Measurements from ENCODE around the gene NUP62.
A peak's percentile ranks its signal among the peaks of the same experiment; 100 is the strongest.

Gene NUP62

DNA sequence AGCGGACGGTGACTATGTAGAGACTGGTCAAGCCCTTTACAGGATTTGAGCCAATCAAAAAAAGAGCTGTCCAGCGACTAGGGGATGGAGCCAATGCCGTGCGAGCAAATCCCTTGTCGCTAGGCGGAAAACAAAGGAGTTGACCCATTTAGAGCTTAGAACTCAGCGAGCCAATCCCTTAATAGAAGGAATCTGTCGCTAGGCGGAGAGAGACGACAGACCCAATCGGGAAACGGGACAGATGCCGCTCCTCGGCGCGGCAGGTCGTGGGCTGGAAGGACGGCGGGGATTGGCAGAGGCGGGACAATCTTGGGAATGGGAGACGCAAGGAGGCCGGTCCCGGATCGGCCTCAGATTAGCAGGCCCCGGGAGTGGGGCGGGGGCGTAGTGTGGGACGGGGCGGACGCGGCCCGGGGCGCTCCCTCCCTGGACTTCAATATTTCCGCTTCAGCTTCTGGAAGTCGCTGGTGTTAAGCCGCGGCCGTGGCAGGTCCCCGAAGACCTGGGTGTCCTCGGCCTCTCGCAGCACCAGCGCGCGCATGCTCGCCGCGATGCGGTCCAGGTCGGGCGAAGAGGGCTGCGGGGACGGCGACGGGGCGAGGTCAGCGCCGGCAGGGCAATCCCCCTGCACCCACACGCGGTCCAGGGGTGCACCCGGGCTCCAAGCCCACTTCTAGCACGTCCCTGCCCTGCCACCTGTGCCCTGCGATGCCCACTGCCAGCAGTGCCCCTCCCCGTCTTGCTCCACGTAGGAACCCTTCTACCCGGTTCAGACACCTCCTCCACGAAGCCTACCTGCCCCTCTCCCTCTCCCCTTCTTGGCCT lies 59.6 kb downstream of the NUP62 start:
- DNase-seq (ENCODE audit: low read depth in 1 of 2, low spot score in 1 of 2), result peak; percentile 68 to 89

DNA sequence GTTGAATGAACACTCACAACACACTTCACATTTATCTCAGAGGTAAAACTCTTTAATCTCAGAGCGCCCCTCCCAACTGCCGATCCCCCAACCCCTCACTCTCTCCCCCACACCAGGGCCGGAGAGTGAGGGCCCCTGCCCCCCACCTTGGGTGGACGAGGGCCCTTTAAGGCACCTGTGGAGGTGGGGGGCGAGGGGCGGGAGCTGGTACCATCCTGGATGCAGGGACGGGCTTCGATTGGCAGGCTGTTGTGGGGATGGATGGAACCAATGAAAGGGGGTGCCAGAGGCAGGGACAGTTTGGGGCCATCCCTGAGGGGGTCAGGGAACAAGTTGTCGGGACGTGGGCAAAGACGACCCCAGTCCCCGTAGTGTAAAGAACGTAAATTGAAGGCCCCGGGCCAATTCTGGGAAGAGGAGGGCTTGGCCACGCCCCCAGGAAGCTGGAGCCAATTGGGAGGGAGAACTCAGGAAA lies 60.3 kb downstream of the NUP62 start:
- DNase-seq (ENCODE audit: low read depth in 1 of 2, low spot score in 1 of 2), result no peak

GRCh38 chr19:49866933-49867782 lies 62.1 kb downstream of the NUP62 start, which contains the start of gene PNKP:
PNKP (minus strand) TSS chr19:49867576; CDS start chr19:49867204, 372 bp downstream.
- peak; percentile 74 to 90 for DNase-seq (ENCODE audit: low read depth in 1 of 2, low spot score in 1 of 2)

DNA sequence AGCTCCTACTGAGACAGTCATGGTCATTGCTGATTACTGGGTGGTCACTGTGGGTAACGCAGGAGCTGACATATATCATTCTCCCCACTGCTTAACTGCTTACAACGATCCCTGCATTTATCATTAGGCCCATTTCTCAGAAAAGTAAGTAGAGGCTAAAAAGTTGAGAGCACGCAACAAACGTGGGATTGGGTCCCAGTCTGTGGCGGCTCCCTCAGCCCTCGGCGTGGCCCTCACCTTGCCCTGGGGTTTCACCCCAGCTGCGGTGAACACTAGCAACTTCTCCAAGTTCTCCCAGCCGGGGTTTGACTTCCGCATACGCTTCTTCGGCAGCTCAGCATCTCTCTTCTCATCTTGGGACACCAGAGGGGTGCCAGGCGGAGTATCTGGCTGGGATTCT lies 64.4 kb downstream of the NUP62 start:
- no peak for DNase-seq (ENCODE audit: low read depth in 1 of 2, low spot score in 1 of 2)

- DNase-seq (ENCODE audit: low read depth in 1 of 2, low spot score in 1 of 2), result no peak
Observed at GRCh38 chr19:49863935-49864320, 65.4 kb downstream of the NUP62 start.

DNA sequence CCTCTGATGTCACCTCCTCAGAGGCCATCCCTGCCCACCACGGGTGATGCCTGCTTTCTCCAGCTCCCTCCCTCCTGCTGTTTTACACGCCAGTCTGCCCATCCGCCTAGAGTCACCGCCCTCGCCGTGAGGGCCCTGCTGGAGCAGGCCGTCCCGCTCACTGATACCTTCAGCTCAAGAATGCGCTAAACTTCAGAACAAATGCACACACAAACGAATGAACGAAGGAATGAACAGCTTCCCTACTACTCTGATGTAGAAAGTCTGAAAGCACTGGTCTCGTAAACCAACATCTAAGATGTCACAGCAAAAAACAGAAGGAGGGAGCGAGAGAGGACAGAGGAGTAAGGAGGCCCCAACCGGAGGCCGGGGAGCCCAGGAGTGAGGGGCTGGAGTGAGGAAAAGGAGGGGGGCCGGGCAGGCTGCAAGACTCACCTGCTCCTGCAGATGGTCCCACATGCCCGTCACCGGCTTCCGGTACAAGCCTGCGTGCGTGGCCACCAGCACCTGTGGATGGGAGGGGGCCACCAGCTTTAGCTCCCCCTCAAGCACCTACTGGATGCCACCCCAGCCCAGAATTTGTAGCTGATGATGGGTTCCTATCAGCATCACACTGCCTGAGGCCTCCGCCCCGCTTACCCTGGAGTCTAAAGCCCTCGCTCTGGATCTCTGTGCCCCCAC lies 65.9 kb downstream of the NUP62 start:
- no peak for DNase-seq (ENCODE audit: low read depth in 1 of 2, low spot score in 1 of 2)

DNA sequence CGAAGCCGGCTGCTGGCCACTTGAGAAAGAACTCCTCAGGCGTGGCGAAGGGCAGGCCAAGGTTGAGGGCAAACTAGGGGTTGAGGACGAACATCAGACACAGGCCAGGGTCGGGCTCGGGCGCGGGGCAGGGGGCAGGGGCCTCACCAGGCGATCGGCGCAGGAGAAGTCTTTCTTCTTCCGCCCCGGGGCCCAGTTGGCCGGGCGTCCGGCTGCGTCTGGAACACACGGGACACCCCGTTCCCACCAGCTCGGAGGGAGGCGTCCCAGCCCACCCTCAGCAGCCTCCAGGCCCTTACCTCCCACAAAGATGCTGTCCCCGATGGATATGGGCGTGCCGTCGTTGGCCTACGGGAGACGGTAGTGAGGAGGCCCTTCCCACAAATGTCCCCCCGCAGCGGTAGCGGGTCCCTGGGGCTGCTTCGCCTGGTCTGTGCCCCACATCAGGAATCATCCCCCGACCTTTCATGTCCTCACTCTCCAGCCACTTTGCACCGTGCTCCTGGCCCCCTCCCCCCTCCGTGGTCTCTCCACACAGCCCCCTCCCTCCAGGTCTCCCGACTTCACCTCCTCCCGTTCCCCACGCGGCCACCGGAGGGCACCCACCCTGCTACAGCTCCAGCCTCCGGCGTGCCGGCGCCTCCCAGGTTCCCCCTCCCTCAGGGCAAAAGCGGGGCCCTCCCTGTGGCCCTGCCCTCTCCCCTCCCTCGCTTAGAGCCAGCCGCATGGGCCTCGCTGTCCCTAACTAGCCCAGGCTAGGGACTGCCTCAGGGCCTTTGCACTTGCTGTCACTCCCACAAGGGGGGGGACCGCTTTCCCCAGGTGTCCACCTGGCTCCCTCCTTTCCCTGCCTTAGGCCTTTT lies 66.7 kb downstream of the NUP62 start:
- no peak for DNase-seq (ENCODE audit: low read depth in 1 of 2, low spot score in 1 of 2)

DNA sequence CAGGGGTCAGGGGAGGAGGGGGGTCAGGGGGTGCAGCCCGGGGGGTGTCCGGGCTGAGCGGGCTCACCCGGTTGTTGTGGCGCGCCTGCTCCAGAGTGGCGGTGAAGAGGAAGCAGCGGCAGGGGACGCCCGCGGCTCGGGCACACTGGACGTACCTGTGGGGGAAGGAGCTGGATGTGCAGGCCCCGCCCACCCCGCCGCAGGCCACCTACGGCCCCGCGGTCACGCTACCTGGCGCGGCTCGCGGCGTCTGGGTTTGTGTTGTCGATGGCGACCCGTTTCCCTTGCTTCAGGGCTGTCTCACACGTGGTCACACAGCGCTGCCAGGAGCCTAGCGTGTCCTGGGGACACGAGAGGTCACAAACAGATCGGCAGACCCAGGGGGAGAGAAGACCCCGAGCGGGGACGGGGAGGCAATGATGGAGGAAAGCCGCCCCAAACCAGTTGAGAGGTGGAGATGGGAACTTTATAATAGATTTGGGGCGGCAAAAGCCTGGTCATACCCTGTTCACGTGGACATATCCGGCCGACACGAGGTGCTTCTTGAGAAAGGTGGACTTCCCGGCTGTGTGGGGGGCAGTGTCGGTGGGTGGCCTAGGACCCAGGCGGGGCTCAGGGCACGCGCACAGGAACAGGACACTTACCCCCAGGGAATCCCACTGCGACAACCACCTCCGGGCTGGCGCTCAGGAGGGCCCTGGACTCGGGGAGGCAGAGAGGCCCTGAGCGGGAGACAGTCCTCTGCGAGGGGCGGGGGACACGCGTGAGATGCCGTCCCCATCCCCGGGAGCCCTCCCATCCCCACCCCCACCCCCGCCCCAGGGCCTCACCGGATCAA lies 67.5 kb downstream of the NUP62 start:
- no peak for DNase-seq (ENCODE audit: low read depth in 1 of 2, low spot score in 1 of 2)

DNA sequence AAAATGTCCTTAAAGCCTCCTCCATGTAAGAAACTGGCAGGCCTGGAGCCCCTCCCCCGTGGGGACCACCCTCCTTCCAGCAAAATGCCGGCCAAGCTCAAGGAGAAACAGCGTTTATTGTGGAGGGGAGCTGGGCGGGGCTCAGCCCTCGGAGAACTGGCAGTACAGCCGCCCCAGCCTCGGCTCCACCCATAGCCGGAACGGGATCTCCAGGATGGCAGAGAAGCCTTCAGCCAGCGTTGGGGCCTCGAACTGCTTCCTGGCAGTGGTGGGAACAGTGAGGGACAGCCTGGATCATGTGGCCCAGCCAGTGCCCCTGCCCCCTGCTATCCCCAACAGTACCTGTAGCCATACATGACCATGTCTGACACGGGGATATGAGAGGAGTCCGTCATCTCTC lies 68.2 kb downstream of the NUP62 start:
- DNase-seq (ENCODE audit: low read depth in 1 of 2, low spot score in 1 of 2), result no peak

DNA sequence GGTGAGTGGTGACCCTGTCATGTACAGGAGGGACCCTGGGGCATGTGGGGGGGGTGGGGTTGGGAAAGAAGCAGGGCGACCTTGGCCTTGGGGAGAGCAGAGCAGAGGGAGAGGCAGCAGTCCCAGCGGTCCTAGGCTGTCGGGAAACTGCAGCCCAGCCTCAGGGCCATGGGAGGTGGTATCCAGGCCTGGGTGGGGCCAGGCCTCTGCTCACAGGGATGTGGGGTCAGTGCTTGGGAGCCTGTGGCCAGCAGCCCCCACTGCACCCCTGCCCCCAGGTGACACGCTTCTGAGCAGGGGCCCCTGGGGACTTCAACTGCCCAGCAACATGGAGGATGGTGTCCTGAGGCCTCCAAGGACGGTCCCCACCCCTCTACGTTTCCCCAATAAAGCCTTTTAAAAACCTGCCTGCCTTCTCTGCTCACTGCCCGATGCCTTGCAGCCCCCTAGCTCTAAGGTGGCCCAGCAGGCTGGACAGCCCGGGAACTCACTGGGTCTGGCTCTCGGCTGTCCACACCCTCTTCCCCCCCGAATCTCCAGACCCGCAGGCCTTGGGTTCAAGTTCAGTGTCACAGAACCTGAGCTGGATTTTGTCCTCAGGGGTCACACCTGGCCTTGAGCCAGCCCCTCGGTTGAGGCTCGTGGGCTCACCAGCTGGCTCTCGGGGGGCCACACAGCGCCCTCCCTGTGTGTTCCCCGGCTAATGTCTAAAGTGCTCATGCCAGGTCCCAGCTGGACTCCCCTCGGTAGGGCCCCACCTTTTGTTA lies 68.8 kb downstream of the NUP62 start:
- no peak for DNase-seq (ENCODE audit: low read depth in 1 of 2, low spot score in 1 of 2)

DNA sequence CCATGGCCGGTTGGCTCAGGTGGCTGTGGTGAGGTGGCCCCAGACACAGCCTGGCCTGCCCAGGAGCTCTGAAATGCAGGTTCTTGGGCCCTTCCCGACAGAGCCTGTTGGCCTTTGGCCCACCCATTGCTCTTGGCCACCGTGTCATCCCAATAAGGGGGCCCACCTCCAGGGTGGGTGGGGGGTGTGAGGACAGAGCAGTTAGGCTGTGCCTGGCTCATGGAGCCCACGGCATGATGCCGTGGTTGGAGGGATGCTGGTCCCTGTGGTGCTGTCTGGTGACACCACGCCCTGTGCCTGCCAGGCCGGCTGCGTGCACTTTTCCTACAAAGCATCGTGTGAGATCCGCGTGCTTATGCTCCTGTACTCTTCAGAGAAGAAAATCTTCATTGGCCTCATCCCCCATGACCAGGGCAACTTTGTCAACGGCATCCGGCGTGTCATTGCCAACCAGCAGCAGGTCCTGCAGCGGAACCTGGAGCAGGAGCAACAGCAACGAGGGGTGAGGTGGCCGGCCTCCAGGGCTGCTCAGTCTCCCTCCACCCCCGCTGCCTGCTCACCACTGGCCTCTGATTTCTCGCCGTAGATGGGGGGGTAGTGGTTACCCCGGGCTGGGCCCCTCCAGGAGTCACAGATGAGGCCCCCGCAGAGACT lies 69.5 kb downstream of the NUP62 start:
- no peak for DNase-seq (ENCODE audit: low read depth in 1 of 2, low spot score in 1 of 2)

GRCh38 chr19:49858088-49858985 lies 71.0 kb downstream of the NUP62 start:
- no peak for DNase-seq (ENCODE audit: low read depth in 1 of 2, low spot score in 1 of 2)

DNA sequence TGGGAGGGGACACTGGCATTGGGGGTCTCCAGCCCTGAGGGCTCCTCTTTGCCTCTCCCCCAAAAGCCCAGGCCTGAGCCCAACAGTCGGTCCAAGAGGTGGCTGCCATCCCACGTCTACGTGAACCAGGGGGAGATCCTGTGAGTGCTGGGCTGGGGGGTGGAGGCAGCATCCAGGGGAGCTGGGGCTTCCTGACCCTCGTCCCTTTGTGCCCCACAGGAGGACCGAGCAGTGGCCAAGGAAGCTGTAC lies 71.5 kb downstream of the NUP62 start:
- DNase-seq (ENCODE audit: low read depth in 1 of 2, low spot score in 1 of 2), result no peak

GRCh38 chr19:49857061-49857837 lies 72.1 kb downstream of the NUP62 start:
- DNase-seq (ENCODE audit: low read depth in 1 of 2, low spot score in 1 of 2), result no peak
